Coronary artery (tissue), 2 donors: ENCODE measurements around the gene CEP128.

ENCODE experiments used
- DNase-seq: peaks from one replicate; pipeline ENCODE4 v3.0.0-alpha.2; 2017; ENCODE audit warnings: low spot score
- H3K27ac ChIP-seq, 2 donors: fragments of 200-600 bp; sonication (generic); one replicate each; pipeline ENCODE4 v1.5.1; 2016 to 2019
- H3K4me3 ChIP-seq: fragments of 200-600 bp; sonication (generic); 2 replicates; pipeline ENCODE4 v1.5.1; 2016; ENCODE audit warnings: mild to moderate bottlenecking, moderate library complexity
- CTCF ChIP-seq: fragments of 200-600 bp; sonication (generic); IDR thresholded peaks from one replicate; pipeline ENCODE4 v1.5.1; 2019; ENCODE audit warnings: antibody characterized with exemption

Gene CEP128

GRCh38 chr14:80754696-80755095 lies 186.8 kb downstream of the CEP128 start:
- Histone ChIP-seq H3K4me3 (no peak overlapping the region), H3K27ac (no peak overlapping the region)
- no peak for TF ChIP-seq CTCF
- no peak for DNase-seq

GRCh38 chr14:80751285-80751684 lies 190.3 kb downstream of the CEP128 start:
- no peak for TF ChIP-seq CTCF
- Histone ChIP-seq H3K4me3 (no peak overlapping the region), H3K27ac (no peak overlapping the region)
- no peak for DNase-seq

- no peak for TF ChIP-seq CTCF
- DNase-seq = no peak
- Histone ChIP-seq H3K27ac (no peak overlapping the region), H3K4me3 (no peak overlapping the region)
Measured at GRCh38 chr14:80726211-80726610, 215.3 kb downstream of the CEP128 start.

- Histone ChIP-seq H3K4me3 (no peak overlapping the region), H3K27ac (no peak overlapping the region)
- DNase-seq = no peak
- TF ChIP-seq CTCF = no peak
Measured at GRCh38 chr14:80718940-80719339, 222.6 kb downstream of the CEP128 start.

DNA sequence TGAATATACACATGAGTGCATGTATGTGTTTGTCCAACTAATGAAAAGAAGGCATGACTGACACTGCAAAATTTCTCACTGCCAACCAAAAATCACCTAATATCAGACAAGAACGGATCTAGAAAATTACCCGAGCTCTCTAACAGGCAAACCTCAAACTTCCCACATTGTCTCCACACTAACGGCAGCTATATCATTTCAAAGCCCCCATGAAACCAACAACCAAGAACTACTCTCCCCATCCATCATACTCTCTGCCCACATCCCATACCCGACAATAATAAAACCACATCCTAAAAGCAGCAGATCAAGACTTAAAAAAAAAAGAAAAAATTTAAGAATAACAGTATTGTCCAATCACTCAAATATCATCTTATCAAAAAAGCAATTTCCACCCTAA lies 227.1 kb downstream of the CEP128 start:
- Histone ChIP-seq H3K27ac (no peak overlapping the region), H3K4me3 (no peak overlapping the region)
- no peak for TF ChIP-seq CTCF
- no peak for DNase-seq

GRCh38 chr14:80713076-80713850 lies 228.3 kb downstream of the CEP128 start:
- no peak overlapping the region for H3K27ac ChIP-seq
- no peak overlapping the region for H3K4me3 ChIP-seq
- no peak for DNase-seq
- no peak for TF ChIP-seq CTCF

DNA sequence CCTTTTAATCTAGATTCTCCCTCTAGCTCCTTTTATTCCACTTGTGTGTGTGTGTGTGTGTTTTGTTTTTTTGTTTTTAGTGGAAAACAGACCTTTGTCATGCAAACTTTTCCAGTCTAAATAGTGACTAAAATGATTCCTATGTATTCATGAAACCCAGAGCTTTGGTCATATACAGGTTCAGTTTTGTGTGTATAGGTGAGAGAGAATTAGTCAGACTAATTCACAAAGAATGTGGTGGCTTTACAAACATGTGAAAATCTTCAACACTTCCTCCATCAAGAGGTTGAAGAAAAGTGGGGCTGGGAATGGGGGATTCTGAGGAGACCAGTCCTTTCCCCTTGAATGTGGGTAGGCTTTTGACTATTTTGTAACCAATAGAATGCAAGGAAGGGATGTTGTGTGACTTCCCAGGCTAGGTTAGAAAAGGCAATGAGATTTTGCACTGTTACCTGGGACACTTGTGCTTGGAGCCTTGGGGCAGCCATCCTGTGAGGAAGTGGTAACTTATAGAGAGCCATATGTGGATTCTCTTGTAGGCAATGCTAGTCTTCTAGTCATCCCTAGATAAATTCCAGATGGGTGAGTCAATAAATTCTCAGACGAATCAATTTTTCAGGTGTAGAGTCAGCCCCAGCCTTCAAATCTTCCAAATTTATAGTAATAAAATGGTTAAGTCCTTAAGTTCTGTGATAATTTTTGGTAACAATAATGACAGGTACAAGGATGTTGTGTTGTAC lies 236.1 kb downstream of the CEP128 start:
- DNase-seq = no peak
- no peak overlapping the region for H3K27ac ChIP-seq
- no peak overlapping the region for H3K4me3 ChIP-seq
- no peak for TF ChIP-seq CTCF
